DMS53 treated with DMSO at 0.1 percent for 48 hours (cell line): ENCODE measurements around the gene CROCC2.

ENCODE experiments used
- DNase-seq: peaks from one replicate; lab custom pipeline; 2025; ENCODE audit not compliant: unreplicated experiment; lab: John Stamatoyannopoulos, UW

CROCC2 gene

GRCh38 chr2:240932724-240933047, 26.6 kb downstream of the CROCC2 start:
- no peak for DNase-seq

DNA sequence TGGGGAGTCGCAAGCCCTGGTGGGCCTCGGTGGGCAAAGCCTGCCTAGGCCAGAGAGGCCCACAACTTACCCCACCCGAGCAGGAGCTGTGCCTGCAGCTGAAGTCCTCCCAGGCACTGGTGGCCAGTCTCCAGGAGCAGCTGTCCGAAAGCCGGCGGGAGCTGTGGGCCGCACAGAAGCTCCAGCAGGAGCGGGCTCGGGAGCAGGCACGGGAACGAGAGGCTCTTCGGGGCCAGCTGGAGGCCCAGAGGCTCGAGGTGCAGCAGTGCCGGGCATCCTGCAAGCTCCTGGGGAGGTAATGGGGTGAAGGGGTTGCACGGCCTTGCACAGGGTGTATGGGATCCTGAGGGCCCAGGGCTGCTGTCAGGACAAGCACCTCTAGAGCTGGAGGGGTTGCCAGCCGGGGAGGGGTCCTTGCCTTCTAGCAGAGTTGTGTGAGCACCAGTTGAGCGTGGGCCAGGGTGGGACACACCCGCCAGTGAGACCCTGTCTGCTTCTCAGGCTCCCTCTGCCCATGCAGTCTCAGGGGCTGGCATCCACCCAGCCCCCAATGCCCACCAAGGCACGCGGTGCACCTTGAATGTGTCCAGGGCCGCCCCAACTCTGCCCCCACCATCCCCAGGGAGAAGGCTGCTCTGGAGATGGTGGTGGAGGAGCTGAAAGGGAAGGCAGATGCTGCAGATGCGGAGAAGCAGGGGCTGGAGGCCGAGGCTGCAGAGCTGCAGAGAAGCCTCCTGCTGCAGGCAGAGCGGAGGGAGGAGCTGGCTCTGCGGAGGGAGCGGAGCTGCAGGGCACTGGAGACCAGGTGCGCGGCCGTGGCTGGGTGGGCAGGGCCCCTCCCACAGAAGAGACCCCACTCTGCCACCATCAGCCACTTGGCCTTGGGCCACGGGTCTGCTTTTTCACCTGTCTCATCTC, 27.2 kb downstream of the CROCC2 start:
- no peak for DNase-seq

GRCh38 chr2:240933966-240934700, 28.0 kb downstream of the CROCC2 start:
- DNase-seq, result no peak

GRCh38 chr2:240934701-240935102, 28.6 kb downstream of the CROCC2 start:
- no peak for DNase-seq

- no peak for DNase-seq
These were observed 29.2 kb downstream of the CROCC2 start for GRCh38 chr2:240935103-240935876.

- DNase-seq, result no peak
These were observed 30.0 kb downstream of the CROCC2 start for GRCh38 chr2:240936106-240936505.

GRCh38 chr2:240946046-240946445, 39.9 kb downstream of the CROCC2 start:
- DNase-seq, result no peak

DNA sequence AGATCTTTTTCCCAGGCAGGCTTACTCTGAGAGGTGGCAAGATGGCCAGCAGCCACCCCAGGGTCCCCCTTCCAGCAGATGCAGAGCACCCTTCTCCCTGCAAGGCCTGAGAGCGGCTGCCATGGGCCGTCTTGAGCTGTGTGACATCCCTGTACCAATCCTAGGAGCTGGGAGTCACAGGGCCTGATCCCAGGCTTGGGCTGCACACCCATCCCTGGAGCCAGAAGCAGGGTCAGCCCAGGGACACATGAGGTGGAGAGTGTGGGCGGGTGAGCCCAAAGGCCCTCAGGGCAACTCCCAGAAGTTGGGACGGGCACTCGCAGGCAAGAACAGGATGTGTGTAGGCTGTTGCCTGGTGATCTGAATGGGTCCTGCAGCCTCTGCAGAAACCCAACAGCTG, 40.5 kb downstream of the CROCC2 start:
- no peak for DNase-seq

- no peak for DNase-seq
These were observed 41.0 kb downstream of the CROCC2 start for GRCh38 chr2:240947176-240947575.

DNA sequence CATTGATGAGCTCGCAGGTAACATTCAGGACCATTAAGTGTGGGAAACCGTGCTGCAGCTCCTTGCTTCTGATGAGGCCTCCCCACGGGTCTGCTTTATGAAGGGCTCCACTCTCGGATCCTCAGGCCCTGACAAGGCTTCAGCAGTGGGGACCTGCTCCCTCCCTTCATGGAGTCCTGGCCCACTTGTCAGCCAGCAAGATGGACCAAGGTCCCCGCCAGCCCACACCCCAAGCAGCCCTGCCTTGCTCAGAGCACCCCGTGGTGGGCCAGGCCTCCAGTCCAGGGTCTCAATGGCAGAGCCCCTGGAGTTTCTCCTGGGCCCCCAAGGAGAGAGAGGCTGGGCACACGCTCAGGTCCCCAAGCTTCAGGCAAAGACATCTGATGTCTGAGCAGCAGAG, 41.5 kb downstream of the CROCC2 start:
- no peak for DNase-seq

GRCh38 chr2:240948086-240948485, 42.0 kb downstream of the CROCC2 start:
- DNase-seq, result no peak

DNA sequence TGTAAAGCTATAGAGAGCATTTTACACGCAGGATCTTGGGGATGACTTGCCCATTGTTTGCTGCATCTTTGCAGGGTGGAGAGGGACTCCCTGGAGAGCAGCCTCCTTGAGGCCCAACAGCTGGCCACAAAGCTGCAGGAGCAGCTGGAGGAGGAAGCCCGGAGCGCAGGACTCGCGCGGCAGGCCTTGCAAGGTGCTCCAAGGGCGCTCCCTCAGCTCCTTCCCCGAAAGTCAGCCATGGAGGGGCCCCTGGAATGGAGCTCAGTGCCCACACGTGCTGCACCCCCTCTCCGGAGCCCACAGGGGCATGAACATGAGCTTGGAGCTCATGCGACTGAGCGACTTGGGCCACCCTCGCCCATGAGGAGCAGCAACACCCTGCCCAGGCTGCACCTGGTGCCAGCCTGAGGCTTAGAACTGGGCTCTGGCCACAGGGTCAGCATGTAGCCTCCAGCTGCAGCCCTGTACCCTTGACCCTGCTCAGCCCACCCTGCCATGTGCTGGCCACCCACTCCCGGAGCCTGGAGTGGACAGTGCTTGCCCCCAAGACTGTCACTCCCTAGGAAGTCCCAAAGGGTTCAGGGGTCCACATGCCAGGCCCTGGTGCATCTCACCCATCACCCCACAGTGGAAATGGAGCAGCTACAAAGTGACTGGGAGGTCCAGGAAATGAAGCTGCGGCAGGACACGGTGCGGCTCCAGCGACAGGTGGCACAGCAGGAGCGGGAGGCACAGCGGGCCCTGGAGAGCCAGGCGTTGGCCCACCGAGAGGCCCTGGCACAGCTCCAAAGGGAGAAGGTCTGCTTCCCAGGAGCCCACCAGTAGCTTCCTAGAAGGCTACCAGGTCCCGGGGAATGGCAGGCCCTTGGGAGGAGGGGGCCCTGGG, 43.0 kb downstream of the CROCC2 start:
- no peak for DNase-seq

DNA sequence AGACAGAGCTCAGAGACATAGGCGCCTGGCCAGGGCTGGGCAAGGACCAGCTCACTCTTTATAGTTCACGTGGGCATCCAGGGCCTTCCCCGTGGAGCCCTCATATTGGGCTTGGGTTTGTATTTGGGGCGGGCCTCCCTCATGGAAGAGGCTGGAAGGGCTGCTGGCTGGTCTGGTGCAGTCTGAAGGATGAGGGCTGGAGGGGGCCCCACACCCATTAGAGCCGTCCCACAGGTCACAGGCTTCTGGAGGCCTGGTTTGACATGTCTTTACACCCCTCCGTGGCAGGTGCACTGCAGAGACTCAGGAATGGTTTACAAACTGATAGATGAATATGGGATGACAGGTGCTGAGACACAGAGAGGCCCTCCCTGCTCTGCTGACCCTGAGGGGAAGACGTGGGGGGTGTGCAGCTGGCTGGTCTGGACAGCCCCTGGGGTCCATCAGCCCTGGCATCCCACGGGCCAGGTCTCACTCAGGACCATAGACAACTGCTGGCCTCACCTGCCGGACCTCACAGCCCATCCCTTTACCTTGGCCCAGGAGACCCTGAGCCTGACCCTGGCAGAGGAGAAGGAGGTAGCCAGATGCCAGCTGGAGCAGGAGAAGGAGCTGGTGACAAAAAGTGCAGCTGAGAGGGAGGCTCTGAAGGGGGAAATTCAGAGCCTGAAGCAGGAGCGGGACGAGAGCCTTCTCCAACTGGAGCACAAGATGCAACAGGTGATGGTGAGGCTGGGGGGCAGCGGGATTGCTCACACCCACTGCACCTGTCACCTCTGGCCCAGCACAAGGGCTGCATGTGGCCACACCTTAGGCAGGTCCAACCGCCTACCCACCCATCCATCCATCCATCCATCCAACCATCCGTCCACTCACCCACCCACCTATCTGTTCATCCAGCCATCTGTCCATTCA, 43.9 kb downstream of the CROCC2 start:
- no peak for DNase-seq

DNA sequence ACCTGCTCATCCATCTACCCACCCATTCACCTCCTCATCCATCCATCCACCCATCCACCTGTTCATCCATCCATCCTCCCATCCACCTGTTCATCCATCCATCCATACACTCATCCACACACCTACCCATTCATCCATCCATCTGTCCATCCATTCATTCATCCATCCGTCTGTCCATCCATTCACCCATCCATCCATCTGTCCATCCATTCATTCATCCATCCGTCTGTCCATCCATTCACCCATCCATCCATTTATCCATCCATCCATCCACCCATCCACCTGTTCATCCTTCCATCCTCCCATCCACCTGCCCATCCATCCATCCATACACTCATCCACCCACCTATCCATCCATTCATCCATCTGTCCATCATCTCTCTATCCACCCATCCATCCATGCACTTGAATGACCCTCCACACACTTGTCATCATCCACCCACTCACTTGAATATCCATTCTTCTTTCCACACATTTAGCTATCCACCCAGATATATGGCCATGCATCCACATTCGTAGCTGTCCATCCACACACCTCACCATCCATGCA, 45.0 kb downstream of the CROCC2 start:
- no peak for DNase-seq

- DNase-seq, result no peak
These were observed 46.5 kb downstream of the CROCC2 start for GRCh38 chr2:240952496-240953246.

DNA sequence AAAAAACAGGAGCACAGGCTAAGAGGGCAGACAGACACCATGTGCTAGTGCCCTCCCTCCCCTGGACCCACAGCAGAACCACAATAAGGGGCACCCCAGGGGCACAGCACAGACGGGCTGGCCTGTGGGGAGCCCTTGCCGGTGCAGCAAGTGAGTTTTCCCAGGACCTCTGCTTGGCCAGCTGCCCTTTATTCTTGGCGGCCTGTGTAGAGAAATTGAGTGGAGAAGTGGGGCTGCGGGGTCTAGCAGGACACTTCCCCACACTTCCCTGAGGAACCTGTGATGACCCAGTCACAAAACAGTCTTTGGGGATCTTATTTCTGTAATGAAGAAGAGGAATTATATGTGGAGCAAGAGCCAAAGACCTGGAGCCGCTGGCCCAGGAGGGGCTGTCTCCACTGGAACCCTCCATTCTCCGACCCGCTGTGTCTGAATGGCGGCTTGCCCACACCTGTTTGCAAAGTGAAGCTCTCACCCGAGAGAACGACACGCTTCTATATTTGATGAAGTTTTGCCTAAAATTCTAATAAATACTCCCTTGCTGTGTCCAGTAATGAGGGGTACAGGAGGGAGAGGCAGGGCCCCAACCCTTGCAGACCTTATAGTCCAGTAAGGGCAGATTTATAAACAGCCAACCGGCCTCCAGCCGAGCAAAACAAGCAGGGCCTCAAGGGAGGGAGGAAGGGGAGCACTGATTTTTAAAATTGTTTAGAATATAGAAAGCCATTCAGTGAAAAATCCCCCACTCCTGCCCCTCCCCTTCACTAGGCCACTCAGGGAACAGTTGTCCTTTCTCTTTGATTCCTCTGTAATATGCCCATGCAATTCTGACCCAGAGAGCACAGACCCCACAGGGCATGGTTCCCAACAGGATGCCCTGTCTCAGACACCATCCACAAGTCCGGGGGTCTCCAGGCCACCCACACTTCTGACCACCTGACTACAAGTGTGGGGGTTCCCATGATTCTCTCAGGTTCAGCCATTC, 47.6 kb downstream of the CROCC2 start:
- no peak for DNase-seq
